ENCODE results near the gene PAX7.

- TF ChIP-seq CTCF (IDR thresholded peaks at IDR 0.05) (no peak), POLR2A (IDR thresholded peaks at IDR 0.05) (no peak)
Observed at GRCh38 chr1:18749569-18749968, 118.9 kb downstream of the PAX7 start.
